ENCODE data around the gene H3-3A. TPM values are rescaled to one million over a fixed set of nuclear protein-coding genes. Genes with fewer than 3 reads are reported as not detected.

H3-3A gene
- polyA plus RNA-seq, 2 of the 4 experiments (the other 2 are of a cell fraction), result 457 to 530 TPM

- H3K4me1 ChIP-seq, result peaks cover 4% of the 10 kb centered on the region; the same call in 2 of the 3 replicates
- no peaks in the 10 kb centered on the region for H3K9me3 ChIP-seq
- H3K4me2 ChIP-seq, result peak overlapping the region; percentile 89
- FAIRE-seq (no peak), DNase-seq (ENCODE audit: low read depth in 1 of 2, low spot score in 1 of 2) (no peak), ATAC-seq (no peak; a peak in 2 of 6 replicates)
- peak overlapping the region; percentile 85 to 94 for H3K27ac ChIP-seq
- ChIA-PET POLR2A (interaction anchor here (0.8 to 2.0 kb wide), 8 partner anchors 11 to 83 kb away, joined by 3 to 51 read pairs (median 10); partner anchors contain the start of genes H3-3A and SDE2), CTCF (interaction anchor here (1.6 to 4.8 kb wide), 7 partner anchors 9 to 43 kb away, joined by 5 to 41 read pairs (median 10); no protein-coding TSS in a partner anchor)
- 81% methylated on average over 7 of the region's 7 CpGs for WGBS (ENCODE audit: missing lambda C conversion rate)
- H3K4me3 ChIP-seq, result peak overlapping the region; percentile 68
- peak; percentile 81 for TF ChIP-seq MAFK (IDR thresholded peaks at IDR 0.05; ENCODE audit: partially characterized antibody)
- TF ChIP-seq REST (IDR thresholded peaks at IDR 0.05), result no peak
Measured at GRCh38 chr1:226082587-226082917, 20.0 kb downstream of the H3-3A start.

GRCh38 chr1:226082959-226083301 lies 20.4 kb downstream of the H3-3A start:
- peak overlapping the region; percentile 68 for H3K4me3 ChIP-seq
- WGBS (ENCODE audit: missing lambda C conversion rate), result 1% methylated on average over 20 of the region's 23 CpGs
- H3K4me1 ChIP-seq, result peaks cover 4% of the 10 kb centered on the region; the same call in 2 of the 3 replicates
- ATAC-seq, result peak; percentile 86 to 89
- POLR2A ChIA-PET, result interaction anchor here (0.8 to 2.0 kb wide), 12 partner anchors 11 to 83 kb away, joined by 3 to 51 read pairs (median 6); partner anchors contain the start of genes H3-3A and SDE2
- peak overlapping the region; percentile 85 to 94 for H3K27ac ChIP-seq
- TF ChIP-seq TFCP2L1 (CRISPR knock-in tag; IDR thresholded peaks at IDR 0.05) (no peak), EHMT2 (IDR thresholded peaks at IDR 0.05; ENCODE audit: low read depth) (no peak), ZNF302 (CRISPR knock-in tag; IDR thresholded peaks at IDR 0.05) (no peak), FOSL2 (IDR thresholded peaks at IDR 0.05) (no peak), FOSL2 (CRISPR knock-in tag; IDR thresholded peaks at IDR 0.05) (no peak), BCL3 (IDR thresholded peaks at IDR 0.05) (no peak), CHD4 (IDR thresholded peaks at IDR 0.05; ENCODE audit: borderline replicate concordance) (no peak), POLR2A (IDR thresholded peaks at IDR 0.05; ENCODE audit: low read length) (no peak), PHF8 (IDR thresholded peaks at IDR 0.05; ENCODE audit: borderline replicate concordance, low read depth) (no peak), RCOR1 (IDR thresholded peaks at IDR 0.05; ENCODE audit: low read depth, low read length) (no peak), HOXB5 (CRISPR knock-in tag; IDR thresholded peaks at IDR 0.05) (no peak), JUNB (IDR thresholded peaks at IDR 0.05) (no peak), CBX2 (IDR thresholded peaks at IDR 0.05; ENCODE audit: borderline replicate concordance, low read depth) (no peak), EP300 (IDR thresholded peaks at IDR 0.05) (no peak), MAX (IDR thresholded peaks at IDR 0.05) (no peak), HES2 (IDR thresholded peaks at IDR 0.05) (no peak), NFE2L2 (conservative IDR thresholded peaks at IDR 0.05; ENCODE audit: low read length) (no peak), ZC3H11A (IDR thresholded peaks at IDR 0.05) (no peak)
- peak overlapping the region; percentile 89 for H3K4me2 ChIP-seq
- H3K9me3 ChIP-seq, result no peaks in the 10 kb centered on the region
- CTCF ChIA-PET, result interaction anchor here (1.0 to 4.8 kb wide), 11 partner anchors 10 to 114 kb away, joined by 3 to 41 read pairs (median 6); no protein-coding TSS in a partner anchor
- FAIRE-seq, result no peak
- DNase-seq (ENCODE audit: low read depth in 1 of 2, low spot score in 1 of 2), result peak; percentile 56 to 66

Data from A549 (cell line).